ENCODE results near the gene TUBA3D.
"Not testable (repeated sequence)": the region's sequence is repeated elsewhere in the genome, so short reads cannot be mapped to it uniquely, and the experiment has no call there.

GRCh38 chr2:131495506-131495905 is 19.6 kb downstream of the TUBA3D start:
- TF ChIP-seq CTCF, POLR2A, EP300 (IDR thresholded peaks at IDR 0.05): not testable (repeated sequence)

Measured in tibial nerve (tissue), 4 donors.